ENCODE results near the gene CCNB1IP1.
A peak's percentile ranks its signal among the peaks of the same experiment; 100 is the strongest.
"Not testable (repeated sequence)": the region's sequence is repeated elsewhere in the genome, so short reads cannot be mapped to it uniquely, and the experiment has no call there.

Gene CCNB1IP1, protein sequence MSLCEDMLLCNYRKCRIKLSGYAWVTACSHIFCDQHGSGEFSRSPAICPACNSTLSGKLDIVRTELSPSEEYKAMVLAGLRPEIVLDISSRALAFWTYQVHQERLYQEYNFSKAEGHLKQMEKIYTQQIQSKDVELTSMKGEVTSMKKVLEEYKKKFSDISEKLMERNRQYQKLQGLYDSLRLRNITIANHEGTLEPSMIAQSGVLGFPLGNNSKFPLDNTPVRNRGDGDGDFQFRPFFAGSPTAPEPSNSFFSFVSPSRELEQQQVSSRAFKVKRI

DNA sequence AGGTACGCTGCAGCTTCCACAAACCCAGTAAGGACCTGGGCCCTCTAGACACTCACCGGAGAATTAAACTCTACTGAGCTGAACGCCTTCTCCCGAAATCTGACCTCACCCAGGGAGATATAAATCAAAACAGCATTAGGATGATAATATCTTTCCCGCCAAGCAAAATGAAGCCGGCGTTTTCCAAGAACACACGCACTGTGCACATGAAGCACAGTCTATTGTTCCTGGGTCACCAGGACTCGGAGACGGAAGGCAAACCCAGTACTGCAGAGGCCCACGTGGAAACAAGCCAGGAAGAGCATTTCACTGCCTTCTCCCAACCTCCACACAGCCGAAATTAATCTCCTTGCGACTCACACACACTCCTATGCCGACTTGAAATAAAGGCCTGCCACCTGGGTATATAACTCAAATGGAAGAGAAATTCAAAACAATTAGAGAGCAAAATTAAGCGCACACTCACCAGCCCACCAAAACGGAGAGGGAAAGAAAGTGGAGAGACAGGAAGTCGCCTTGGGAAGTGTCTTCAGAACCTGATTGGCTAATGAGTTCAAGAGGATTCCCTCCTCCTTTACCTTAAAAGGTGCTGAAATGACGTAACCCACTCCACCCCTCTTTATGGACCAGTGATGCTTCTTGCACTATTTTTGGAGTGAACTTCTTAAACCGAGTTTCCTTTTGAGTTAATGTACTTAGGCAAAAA lies at the start of gene CCNB1IP1:
Gene CCNB1IP1, minus strand, starts transcription at position 492 of the 706 bp plus-strand sequence. CDS start 16,756 bp downstream, outside the sequence.
- DNase-seq (ENCODE audit: low read depth in 2 of 3, low spot score in 2 of 3), result peak in 2 of 3 experiments; percentile 7 to 15

DNA sequence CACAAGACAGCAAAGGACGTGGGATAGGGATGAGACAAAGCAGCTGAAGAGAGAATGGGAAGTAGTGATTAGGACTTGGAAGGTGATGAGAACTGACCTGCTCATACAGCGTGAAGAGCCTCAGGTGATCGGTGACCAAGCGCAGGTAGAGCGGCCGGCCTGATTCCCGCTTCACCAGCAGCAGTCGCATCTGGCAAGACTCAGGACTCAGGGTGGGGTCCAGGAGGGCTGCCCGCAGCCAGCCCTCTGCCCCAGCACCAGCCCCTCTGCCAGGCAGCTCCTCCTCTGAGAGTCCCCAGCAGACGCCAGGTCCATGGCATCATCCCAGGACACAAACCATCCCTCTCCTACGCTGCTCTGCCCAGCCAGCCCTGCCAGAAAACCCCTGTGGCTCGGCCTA lies 49.4 kb upstream of the CCNB1IP1 start:
- DNase-seq (ENCODE audit: low read depth in 2 of 3, low spot score in 2 of 3), result no peak

DNA sequence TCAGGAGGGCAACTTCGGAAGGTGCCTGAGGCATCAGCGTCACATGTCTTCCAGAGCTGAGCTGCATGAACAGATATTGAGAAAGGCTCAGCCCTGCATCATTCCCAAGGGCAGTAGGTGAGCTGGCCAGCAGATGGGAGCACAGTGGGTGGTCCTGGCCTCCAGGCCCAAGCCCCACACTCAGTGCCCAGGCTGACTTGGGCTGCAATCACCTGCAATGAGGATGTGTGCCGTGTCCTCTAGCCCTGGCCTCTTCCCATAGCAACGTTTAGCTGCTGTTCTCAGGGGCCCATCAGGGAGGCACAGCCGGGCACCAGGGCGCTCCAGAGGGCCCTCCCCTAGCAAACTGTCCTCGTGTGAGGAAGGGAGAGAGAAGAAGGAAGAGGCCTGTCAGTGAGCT lies 48.3 kb upstream of the CCNB1IP1 start:
- no peak for DNase-seq (ENCODE audit: low read depth in 2 of 3, low spot score in 2 of 3)

DNA sequence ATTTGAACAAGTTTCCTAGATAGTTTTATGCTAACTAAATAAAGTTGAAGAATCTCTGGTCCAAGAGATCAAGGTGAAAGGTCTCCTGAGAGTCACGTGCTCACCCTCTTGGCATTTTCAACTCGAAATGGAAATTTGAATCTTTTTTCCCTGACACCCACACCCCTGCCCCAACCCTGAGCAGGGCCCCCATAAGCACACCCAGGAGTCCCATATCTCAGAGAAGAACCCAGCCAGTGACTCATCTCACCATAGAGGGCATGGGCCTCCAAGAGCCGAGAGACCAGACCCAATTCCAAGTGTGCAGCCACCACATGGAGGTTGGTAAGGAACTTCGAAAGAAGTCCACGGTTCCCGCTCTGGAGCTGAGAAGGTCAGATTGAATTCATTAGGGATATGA lies 47.6 kb upstream of the CCNB1IP1 start:
- DNase-seq (ENCODE audit: low read depth in 2 of 3, low spot score in 2 of 3), result no peak

GRCh38 chr14:20379743-20380142 lies 46.7 kb upstream of the CCNB1IP1 start:
- DNase-seq (ENCODE audit: low read depth in 2 of 3, low spot score in 2 of 3), result no peak

DNA sequence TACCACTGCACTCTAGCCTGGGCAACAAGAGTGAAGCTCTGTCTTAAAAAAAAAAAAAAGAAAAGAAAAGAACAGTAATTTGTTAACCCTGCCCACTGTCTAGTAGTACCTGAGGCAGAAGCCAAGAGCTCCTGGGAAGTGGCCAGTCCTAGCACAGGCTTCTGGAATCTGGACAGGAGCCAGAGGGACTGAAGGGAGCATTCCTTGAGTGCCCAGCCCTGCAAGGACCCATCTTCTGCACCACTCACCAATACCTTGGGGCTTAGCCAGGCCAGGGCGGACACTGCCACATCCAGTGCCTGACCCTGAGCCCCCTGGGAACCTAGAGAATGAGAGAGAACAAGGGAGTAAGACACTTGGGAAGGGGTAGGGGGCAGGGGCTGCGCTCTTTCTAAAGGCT lies 44.1 kb upstream of the CCNB1IP1 start:
- no peak for DNase-seq (ENCODE audit: low read depth in 2 of 3, low spot score in 2 of 3)

DNA sequence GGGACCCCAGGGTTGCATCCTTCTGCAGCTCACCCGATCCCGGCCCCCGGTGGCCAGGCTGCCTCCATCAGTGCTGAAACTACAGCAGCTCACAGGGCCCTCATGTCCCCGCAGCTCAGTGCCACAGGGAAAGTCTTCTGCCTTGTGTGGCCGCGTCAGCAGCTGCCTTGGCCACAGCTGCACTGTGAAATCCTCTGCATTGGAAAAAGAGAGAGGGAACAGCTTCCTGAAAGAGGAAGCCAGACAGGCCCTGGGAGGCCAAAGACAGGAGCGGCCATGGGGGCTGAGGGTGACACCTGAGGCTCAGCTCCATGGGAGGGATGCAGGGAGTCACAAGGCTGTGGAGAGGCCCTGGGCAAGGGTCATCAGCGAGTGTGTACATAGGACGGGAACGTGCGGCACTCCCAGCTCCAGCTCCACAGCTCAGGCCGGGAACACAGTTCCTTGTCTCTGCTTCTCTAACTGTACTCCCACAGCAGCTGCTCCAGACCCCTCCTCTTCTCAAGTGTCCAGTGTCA lies 43.1 kb upstream of the CCNB1IP1 start:
- no peak for DNase-seq (ENCODE audit: low read depth in 2 of 3, low spot score in 2 of 3)

- DNase-seq (ENCODE audit: low read depth in 2 of 3, low spot score in 2 of 3), result no peak
These were observed 42.4 kb upstream of the CCNB1IP1 start for GRCh38 chr14:20375471-20375870.

GRCh38 chr14:20372796-20373195 lies 39.7 kb upstream of the CCNB1IP1 start:
- DNase-seq (ENCODE audit: low read depth in 2 of 3, low spot score in 2 of 3), result no peak

DNA sequence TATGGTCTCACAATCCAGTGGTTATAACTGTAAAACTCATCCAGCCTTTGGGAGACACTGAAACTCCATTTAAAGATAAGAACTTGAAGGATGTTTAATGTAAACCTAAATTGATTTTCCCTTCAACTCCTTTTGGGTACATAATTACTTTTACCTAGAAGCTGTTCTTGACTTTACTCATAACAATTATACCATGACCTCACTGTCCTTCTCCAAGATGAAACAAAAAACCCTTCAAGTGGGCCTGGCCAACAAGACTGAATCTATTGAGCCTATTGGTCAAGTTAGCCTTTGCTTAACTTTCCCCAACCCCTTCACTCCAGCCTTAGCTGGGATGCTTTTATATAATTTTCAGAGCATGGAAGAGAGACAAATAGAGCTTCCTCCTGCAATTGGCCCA lies 32.8 kb upstream of the CCNB1IP1 start:
- no peak for DNase-seq (ENCODE audit: low read depth in 2 of 3, low spot score in 2 of 3)

DNA sequence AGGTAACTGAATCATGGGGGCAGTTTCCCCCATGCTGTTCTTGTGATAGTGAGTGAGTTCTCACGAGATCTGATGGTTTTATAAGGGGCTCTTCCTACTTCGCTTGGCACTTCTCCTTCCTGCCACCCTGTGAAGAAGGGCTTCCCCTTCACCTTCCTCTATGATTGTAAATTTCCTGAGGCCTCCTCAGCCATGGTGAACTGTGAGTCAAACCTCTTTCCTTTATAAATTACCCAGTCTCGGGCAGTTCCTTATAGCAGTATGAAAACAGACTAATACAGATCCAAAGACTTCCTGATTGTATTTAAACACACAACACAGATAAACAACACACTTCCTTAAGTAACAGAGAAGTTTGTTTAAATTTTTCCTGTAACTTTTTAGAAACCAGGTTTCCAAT lies 25.4 kb upstream of the CCNB1IP1 start:
- not testable (repeated sequence) for DNase-seq (ENCODE audit: low read depth in 2 of 3, low spot score in 2 of 3)

GRCh38 chr14:20356422-20356821 lies 23.3 kb upstream of the CCNB1IP1 start:
- no peak for DNase-seq (ENCODE audit: low read depth in 2 of 3, low spot score in 2 of 3)

DNA sequence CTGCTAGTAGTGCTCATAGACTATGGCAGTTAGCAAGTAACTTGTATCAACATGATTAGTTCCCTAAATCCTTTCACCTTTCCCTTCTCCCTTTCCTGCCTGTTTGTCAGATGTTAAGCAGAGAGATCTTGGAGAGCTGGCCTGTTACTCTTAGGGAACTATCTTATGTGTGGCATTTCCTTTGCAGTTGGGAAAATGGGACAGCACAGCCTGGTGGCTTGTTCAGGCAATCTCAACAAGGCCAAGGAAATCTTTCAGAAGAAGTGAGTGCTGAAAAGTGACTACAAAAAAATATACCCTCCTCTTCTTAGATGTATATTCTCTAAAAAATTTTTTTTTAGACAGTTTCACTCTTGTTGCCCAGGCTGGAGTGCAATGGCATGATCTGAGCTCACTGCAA lies 17.8 kb upstream of the CCNB1IP1 start:
- no peak for DNase-seq (ENCODE audit: low read depth in 2 of 3, low spot score in 2 of 3)

DNA sequence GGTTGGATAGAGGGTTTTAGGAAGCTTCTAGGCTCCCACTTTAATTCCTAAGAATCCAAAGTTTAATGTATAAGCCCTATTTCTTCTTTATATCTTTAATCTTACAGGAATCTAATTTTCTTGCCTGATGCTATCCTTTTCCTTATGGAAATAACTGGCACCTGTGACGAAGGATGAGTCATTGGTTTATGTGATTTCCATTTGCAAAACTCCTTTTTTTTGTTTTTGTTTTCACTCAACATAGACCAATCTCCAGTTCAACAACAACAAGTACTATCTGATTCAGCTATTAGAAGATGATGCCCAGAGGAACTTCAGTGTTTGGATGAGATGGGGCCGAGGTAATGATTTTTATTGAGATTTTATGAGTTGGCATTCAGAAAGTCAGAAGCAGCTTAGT lies 17.2 kb upstream of the CCNB1IP1 start:
- DNase-seq (ENCODE audit: low read depth in 2 of 3, low spot score in 2 of 3), result no peak

DNA sequence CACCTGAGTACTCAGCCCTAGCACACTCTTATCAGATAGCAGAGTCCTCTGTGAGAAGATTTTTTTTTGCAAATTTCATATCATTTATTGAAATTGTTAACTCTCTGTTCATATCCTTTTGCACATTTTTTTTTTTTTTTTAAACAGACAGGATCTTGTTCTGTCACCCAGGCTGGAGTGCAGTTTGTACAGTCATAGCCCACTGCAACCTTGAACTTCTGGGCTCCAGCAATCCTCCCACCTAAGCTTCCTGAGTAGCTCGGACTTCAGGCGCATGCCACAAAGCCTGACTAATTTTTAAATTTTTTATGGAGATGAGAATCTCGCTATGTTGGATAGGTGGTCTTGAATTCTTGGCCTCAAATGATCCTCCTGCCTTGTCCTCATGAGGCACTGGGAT lies 14.7 kb upstream of the CCNB1IP1 start:
- no peak for DNase-seq (ENCODE audit: low read depth in 2 of 3, low spot score in 2 of 3)

DNA sequence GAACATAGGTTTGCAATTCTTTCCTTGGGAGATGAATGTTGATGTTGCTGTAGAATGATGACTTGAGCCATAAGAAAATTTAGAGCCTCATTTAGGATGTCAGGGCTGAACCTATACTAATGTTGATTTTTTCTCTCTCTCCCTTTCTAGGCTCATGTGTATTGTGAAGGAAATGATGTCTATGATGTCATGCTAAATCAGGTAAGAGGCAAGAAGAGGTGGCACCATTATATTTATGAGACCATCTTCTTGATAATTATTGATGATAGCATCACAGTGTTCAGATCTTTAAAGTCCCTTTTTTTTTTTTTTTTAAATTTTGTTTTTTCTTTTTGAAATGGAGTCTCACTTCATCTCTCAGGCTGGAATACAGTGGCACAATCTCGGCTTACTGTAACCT lies 13.6 kb upstream of the CCNB1IP1 start:
- no peak for DNase-seq (ENCODE audit: low read depth in 2 of 3, low spot score in 2 of 3)

DNA sequence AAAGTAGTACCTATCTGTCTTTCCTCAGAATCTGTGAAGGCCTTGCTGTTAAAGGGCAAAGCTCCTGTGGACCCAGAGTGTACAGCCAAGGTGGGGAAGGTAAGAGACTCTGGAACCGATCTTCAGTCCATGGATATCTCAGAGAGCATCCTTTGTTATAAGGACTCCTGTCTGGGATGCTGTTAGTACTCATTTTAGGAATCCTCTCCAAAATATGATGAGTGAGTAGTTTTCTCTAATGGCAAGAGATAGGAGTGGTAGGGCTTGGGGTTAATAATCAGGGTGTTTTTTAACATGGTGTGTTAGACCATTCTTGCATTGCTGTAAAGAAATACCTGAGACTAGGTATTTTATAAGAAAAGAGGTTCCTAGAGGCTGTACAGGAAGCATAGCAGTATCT lies 12.3 kb upstream of the CCNB1IP1 start:
- no peak for DNase-seq (ENCODE audit: low read depth in 2 of 3, low spot score in 2 of 3)

GRCh38 chr14:20343862-20344220 lies 10.8 kb upstream of the CCNB1IP1 start:
- DNase-seq (ENCODE audit: low read depth in 2 of 3, low spot score in 2 of 3), result no peak

- peak; percentile 85 to 95 (median 87) for DNase-seq (ENCODE audit: low read depth in 2 of 3, low spot score in 2 of 3)
These were observed 10.2 kb upstream of the CCNB1IP1 start, which contains the start of gene PARP2 for GRCh38 chr14:20343092-20343861. PARP2 (plus strand) TSS chr14:20343635; CDS start chr14:20343642, 7 bp downstream.

- DNase-seq (ENCODE audit: low read depth in 2 of 3, low spot score in 2 of 3), result no peak
These were observed 8.6 kb upstream of the CCNB1IP1 start for GRCh38 chr14:20341646-20342045.

DNA sequence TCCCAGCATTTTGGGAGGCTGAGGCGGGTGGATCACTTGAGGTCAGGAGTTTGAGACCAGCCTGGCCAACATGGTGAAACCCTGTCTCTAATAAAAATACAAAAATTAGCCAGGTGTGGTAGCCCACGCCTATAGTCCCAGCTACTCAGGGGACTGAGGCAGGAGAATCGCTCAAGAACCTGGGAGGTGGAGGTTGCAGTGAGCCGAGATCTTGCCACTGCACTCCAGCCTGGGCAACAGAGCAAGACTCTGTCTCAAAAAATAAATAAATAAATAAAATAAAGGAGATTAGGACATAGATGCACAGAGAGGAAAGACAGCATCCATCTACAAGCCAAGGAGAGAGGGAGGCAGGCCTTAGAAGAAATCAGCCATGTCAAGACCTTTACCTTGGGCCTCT lies 8.0 kb upstream of the CCNB1IP1 start:
- DNase-seq (ENCODE audit: low read depth in 2 of 3, low spot score in 2 of 3), result not testable (repeated sequence)

DNA sequence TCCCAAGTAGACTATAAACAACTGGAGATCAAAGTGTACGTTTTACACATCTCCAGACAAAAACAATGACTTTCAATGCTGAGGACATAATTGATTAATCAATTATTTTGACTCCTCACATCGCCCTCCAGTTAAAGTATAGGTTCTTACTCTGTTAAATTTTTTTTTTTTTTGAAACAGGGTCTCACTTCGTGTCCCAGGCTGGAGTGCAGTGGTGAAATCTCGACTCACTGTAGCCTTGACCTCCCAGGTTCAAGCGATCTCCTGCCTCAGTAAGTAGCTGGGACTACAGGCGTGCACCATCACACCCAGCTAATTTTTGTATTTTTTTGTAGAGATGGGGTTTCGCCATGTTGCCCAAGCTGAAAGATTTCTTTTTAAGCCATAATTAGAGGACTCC lies 938 bp upstream of the CCNB1IP1 start:
- no peak for DNase-seq (ENCODE audit: low read depth in 2 of 3, low spot score in 2 of 3)
